GM18507 (cell line): ENCODE measurements around the gene ARHGAP24.

Experiments used
- DNase-seq: peaks from one replicate; pipeline ENCODE4 v3.0.0; 2011; ENCODE audit warnings: low read depth; ENCODE audit not compliant: insufficient read length; ENCODE audit errors: extremely low spot score
- FAIRE-seq: peaks from 2 replicates; lab custom pipeline; 2011; peaks lifted over from hg19 to GRCh38; lab: Jason Lieb, UNC

ARHGAP24 gene

DNA sequence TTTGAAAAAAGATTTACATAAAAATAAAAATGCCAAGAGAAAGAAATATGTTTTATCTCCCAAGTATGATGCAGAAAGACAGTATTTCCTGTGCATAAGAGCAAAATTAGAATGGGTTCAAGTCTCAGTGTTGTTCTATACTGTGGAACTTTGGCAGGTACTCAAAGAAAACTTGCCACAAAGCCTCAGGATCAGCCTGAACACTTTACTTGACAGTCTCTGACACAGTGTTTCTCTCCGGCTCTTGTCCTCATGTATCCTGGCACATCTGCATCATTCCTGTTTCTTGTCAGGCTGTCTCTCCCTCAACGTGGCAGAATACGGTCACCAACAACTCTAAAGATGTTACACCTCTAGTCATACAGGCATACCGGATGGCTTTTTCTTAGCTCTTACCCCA is 273.7 kb downstream of the ARHGAP24 start:
- DNase-seq (no peak), FAIRE-seq (no peak)

DNA sequence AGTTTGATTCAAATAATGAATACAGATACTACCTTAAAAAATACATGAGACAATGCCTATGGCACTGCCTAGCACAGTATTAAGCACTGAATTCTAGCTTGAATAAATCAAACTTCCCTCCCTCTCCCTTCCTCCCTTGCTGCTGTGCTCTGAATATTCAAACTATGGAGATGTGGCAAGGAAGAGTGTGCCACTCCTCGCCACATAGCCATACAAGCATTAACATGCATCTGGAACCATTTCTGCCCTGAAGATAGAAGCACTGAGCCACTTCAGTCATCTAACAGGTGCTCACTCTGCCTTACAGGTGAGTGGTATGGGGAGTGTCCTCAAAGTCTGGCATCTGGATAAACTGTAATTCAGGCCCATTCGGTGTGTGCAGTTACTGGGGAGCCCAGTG is 276.9 kb downstream of the ARHGAP24 start:
- DNase-seq (no peak), FAIRE-seq (no peak)

DNA sequence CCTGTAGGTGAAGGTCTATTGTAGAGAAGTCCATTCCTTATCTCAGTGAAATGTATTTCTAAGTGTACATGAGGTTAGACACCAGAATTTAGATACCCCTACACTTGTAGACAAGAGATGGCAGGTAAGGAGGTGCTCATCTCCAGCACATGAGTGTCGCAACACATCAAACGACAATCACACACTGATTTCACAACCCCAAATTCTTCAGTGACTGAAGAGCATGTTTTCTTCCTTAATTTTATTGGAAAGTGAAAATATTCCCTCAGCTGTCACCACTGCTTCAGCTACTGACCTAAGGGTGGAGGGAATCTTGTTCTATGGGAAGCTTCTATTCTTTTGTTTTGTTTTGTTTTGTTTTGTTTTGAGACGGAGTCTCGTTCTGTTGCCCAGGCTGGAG is 280.3 kb downstream of the ARHGAP24 start:
- DNase-seq: no peak
- FAIRE-seq: no peak

DNA sequence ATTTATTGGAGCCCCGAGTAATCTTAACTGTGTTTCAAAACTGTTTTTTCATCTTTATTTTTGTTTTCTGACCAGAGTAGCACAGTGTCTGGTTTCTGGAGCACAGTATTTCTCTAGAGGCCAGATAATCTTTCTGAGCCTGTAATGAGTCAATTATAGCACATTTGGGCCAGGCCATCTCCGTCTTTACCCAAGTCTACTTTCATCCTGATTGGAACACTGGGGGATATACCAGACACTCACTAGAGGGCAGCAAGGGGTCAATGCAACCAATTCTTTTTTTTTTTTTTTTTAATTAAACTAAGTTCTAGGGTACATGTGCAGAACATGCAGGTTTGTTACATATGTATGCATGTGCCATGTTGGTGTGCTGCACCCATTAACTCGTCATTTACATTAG is 282.0 kb downstream of the ARHGAP24 start:
- no peak for DNase-seq
- FAIRE-seq: no peak

DNA sequence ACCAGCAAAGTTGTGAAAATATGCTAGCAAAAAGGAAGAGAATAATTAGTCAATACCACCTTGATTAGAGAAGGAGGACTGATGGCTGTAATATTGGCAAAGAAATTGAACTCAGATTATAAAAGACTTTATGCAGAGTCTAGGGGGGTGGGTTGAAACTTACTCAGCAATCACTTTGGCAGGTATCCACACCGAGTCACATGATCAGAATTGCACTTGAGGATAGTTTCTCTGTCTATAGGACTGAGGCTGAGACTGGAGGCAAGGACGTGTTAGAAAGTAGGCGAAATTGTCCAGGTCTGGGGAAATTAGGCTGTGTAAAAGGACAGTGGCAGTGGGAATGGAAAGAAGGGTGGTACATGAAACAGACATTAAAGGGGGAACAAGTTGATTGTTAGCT is 284.4 kb downstream of the ARHGAP24 start:
- no peak for FAIRE-seq
- no peak for DNase-seq

DNA sequence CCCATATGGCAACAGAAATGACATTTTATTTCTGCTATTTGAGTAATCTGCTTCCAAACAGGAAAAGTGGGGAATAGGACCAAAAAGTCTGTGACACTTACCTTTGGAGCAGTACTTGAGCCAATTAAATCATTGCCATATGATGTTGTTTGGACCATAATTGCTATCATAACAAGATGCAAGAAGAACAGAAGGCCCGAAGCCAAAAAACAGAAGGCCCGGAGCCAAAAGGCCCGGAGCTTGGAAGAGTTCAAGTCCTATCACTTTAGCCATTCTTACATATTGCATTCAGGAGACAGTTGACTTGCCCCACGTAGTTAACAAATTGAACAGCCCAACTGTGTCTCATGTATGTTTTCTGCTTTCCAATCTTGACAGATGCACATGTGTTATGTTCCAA is 285.6 kb downstream of the ARHGAP24 start:
- FAIRE-seq (no peak), DNase-seq (no peak)

DNA sequence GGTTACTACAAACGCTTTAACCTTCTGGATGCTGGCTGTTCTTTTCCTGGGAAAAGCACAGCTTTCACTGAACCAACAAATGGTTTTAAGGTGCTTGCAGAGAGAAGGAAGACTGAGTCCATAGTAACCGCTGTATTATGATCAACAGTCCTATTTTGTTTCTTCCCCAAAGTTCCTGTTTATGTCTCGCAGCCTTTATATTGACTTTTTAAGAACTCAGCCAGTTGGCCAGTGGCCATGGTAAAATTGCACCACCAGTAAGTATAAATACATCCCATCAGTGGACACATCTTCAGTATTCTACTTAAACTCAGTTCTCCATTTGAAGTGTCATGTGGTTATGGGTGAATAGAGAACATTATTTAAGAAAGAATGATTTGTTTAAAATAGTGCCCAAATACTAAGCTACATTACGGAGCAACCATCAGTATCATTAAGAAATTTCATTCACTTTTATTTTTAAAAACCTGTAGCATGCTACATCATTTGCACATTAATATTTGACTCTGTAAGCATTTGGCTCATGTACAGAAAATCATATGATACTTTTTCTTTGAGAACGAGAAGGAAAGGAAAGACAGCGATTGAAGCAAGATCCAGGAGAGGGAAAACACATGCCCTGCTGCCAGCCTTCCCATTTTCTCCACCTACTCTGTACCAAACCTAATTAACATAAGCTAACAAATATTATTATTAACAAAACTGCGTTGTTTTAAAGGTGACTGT is 287.0 kb downstream of the ARHGAP24 start:
- FAIRE-seq (no peak), DNase-seq (no peak)

DNA sequence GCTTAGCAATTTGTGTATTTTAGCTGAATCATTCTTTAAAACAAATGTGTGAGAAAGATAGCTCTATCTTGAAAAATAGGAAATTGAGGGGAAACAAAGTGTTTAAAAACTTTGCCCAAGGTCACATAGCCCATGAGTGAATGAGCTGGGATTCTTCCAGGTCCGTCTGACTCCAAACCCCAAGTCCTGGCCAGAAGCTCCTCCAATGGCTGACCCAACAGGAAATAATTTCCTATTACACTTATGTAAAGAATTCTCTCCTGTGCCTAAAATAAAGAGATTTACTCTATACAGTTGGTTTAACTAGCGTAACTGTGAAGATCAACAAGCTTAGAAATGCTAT is 287.6 kb downstream of the ARHGAP24 start:
- no peak for DNase-seq
- FAIRE-seq: no peak

DNA sequence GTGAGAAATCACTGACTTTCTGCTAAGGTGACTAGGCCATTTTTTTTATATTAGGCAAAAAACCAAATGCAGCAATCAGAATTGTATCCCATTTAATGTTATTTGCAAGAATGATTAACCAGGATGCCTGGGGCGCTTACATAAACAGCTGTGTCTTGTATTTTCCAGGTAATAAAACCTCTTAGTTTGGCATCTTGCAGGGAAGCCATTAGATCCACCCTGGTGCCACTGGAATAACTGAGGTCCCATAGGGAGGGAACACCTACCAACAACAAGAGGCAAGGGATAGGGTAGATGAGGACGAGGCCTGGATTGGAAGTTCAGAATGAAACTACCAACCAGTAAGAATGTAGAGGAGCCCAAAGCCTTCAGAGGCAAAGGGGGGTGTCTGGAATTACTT is 288.3 kb downstream of the ARHGAP24 start:
- FAIRE-seq: no peak

DNA sequence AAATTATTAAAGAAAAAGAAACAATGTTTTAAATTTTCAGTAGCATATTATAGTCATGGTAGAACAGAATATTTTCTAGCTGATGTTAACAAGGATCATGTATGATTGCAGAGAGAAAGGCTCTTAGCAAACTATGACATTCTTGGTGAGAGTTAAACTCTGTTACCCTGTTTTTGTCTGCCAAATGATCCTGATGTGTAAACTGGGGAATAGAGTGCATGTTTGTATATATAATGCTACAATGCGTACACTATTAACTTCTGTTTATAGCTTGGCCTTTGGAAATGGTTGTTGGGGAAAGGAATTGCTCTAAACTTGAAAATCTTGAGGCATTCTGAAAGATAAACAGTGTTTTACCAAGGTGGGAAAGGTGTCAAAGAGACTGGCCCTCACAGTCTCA is 292.7 kb downstream of the ARHGAP24 start:
- FAIRE-seq: no peak
- DNase-seq: no peak

More for the DNA sequence above, 288.3 kb downstream of the ARHGAP24 start:
- no peak for DNase-seq

DNA sequence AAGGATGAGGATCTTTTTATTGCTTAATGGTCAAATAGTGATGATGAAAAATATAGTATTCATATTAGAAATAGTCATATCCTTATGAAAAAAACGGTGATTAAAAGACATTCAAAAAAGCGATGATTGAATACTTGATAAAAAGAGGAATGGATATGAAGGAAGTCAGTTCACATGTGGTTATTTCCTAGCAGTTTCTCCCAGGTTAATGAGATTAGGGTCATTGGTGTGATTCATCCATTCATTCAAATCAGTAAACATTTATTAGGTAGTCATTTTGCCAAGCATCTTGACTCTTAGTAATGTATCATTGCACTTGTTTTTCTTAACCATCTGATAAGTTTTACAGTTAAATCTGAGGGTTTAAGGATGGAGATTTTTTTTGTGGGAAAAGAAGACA is 294.1 kb downstream of the ARHGAP24 start:
- no peak for FAIRE-seq
- DNase-seq: no peak

DNA sequence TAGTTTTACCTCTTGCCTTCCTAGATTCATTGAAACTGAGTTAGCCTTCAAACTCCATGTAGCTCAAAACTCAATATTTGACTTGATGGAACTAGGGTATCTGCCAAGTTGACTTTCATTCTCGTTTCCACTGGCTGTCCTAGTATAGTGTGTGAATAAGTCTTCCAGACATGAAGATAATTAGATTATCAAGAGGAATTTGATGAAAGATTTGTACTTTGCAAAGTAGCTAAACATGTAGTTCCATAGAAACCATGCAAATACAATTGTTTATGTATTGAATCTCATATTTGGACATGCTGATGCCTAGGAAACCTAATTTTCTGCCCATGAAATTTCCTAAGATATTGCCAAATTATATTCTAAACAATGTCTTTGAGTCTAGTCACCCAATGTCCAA is 297.5 kb downstream of the ARHGAP24 start:
- FAIRE-seq (no peak), DNase-seq (no peak)

DNA sequence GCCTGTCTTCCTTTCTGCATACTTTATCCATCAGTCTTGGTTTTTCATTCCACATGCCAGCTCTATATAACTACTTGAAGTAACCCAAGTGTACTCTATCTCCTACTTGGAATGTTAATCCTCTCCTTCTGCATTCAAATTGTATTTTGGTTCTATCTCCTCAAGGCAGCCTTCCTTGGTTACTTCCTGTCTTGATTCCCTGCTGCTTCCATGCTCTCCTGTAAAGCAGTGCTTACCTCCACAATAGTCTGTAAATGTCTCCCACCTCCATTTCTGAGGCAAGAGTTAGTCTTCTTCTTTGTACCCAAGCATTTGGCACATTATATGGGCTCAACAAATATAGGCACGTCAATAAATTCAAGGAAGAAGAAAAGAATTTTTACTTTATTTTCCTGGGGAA is 298.4 kb downstream of the ARHGAP24 start:
- FAIRE-seq (no peak), DNase-seq (no peak)

DNA sequence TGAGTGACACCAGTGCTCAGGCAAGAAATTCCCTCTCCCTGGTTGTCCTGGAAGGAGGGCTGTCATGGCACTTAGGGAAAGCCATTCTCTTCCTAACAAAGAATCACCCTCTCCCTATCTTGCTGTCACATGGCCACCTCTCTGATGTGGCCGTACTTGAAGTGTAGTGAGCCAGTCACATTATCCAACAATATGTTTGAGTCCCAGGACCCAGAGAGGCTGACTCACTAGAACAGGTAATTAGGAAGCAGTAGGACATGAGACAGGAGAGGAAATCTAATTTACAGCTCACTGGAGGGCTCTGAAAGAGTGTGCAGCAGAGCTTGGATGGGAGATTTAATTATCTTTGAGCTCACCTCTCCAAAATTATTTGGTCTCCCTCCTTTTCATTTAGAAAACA is 299.1 kb downstream of the ARHGAP24 start:
- no peak for DNase-seq
- FAIRE-seq: no peak

DNA sequence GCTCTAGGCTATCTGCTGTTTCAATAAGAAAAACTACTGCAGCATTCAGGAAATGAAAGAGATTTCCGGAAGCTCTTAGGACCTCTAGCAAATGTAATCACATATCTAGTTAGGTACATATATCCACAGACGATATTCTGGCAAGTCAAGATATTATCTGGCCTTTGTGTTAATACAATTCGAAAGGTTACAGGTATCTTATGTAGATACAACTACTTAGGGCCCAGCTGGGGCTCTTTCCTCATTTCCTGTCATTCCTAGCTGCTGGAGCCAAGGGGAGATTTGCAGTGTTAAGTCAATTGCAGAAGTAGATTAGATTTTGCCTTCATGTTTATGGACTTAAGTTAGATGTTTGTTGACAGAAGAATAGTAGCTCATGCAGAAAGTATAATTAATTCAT is 299.5 kb downstream of the ARHGAP24 start:
- DNase-seq (no peak), FAIRE-seq (no peak)

DNA sequence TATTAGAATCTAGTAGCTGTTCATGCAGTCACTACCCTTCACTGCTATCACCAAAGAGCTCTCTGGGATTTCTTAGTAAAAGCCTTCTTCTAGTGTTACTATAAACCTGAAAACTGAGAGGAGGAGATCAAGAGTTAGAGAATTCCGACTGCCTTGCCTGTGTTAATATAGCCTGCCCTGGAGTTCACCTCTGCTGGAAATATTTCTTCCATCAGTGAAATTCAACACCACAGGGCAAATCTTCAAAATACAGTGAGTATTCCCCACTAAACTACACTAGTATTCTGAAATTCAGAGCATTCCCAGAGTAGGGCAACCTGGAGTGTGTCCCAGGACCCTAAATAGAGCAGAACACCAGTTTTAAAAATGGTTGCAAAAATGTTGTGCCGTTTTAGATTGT is 301.1 kb downstream of the ARHGAP24 start:
- no peak for FAIRE-seq

DNA sequence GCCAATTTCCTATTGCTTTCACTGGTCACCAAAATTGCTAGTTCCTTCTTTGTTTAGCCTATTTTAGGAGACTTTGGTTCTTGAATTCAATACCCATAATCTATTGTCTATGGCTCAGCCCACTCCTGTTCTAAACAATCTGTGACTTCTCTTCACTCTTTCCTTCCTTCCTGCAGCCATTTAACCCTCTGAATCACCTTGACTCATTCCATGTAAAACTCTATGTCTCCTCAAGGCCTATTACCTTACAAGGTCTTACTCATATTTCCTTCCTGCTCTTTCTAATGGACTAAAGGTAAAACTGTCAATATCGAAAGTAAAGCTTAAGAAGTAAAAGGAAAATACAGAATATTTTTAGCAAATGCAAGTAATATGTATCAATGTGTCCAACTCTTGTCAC is 301.6 kb downstream of the ARHGAP24 start:
- FAIRE-seq (peak; percentile 73), DNase-seq (no peak)

More for the DNA sequence above, 301.1 kb downstream of the ARHGAP24 start:
- no peak for DNase-seq

DNA sequence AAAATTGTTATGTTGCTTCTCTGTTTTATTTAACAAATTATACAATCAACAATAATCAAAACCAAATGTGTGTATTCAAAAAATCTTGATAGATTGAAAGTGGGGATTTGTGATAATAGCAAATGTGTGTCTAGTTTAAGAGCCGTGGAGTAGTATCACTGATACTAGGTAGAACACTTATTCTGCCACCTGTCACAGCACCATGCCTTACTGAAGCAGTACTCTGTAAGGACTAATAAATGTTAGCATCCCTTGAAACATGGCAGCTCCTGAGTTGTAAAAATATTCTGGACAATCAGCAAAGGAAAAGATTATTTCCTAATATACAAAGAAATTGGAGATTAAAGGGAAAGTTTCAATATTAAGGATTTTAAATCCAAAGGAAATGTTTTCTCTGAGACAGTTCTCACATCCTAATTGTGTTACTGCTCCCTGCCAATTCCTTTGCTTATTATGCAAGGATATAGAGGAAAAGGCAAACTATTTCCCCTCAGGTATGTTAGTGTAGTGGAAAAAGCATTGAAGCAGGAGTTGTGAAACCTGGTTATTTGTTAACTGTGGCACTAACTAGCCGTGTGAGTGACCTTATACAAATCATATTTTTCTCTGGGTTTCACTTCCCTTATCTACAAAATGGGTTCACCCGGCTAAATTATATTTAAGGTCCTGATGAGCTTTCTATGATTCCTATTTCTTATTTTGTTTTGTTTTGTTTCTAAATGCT is 303.1 kb downstream of the ARHGAP24 start:
- DNase-seq: no peak
- peak; percentile 97 for FAIRE-seq

DNA sequence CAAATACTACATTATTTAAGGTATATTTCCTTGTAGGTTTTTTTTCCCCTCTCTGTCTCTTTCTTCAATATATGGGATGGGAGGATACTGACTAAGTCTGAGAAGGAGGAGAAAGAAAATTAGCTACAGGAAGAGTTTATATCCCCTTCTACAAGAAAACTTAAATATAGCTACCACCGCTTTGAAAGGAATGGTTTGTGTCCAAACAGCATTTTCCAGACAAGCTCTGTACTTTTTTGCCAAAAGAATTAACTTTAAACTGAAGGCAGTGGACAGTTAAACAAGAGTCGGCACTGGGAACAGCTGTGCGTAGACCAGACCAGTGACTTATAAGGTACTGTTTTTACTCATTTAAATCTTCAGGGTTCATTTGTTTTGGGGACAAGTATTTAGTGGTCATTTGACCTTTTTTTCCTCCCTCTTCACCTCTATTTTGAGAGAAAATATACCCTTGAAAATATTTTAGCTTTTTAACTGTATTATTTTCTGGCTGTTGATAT is 303.7 kb downstream of the ARHGAP24 start:
- FAIRE-seq: no peak

DNA sequence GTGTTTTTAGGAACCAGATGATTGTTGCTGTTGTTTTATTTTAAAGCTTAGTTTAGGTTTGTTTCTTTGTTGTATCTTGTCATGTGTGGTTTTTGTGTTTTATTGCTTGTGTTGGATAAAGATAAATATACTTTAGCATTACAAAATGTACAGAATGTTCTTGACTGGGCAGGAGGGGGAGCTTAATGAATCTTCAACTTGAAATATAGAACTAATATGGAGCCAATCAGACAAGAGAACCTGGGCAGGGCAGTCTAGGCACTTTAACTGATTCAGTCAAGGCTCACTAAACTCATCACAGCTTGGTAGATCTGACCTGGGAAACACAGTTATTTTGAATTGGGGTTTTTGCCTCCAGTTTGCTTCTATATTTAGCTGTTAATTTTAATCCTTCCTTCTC is 304.2 kb downstream of the ARHGAP24 start:
- FAIRE-seq (no peak), DNase-seq (no peak)

More for the DNA sequence above, 303.7 kb downstream of the ARHGAP24 start:
- no peak for DNase-seq

DNA sequence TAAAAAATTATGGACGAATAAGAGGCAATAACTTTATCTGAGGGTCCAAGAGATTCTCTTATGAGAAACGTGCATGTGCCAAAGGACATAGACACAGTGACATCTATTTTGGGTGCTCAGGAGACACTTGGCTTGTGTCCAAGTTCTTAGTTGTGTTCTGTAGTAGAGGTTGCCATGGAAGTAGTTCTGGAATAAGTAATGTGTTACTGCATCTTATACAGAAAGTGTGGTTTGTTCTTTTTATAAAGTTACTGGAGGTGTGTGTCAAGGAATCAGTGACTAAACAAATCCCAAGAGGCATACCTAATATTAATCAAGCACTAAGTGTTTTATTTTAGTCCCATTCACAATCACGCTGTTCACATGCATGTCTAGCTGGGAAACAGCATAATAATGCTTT is 305.7 kb downstream of the ARHGAP24 start:
- DNase-seq (no peak), FAIRE-seq (peak; percentile 86)
